Activated CD4-positive, alpha-beta T cell treated with anti-CD3 and anti-CD28 coated beads for 48 hours (primary cell): ENCODE results near the gene RFESD.

Experiments
- DNase-seq: peaks from one replicate; pipeline ENCODE4 v3.0.0-alpha.2; 2020

RFESD gene

DNA sequence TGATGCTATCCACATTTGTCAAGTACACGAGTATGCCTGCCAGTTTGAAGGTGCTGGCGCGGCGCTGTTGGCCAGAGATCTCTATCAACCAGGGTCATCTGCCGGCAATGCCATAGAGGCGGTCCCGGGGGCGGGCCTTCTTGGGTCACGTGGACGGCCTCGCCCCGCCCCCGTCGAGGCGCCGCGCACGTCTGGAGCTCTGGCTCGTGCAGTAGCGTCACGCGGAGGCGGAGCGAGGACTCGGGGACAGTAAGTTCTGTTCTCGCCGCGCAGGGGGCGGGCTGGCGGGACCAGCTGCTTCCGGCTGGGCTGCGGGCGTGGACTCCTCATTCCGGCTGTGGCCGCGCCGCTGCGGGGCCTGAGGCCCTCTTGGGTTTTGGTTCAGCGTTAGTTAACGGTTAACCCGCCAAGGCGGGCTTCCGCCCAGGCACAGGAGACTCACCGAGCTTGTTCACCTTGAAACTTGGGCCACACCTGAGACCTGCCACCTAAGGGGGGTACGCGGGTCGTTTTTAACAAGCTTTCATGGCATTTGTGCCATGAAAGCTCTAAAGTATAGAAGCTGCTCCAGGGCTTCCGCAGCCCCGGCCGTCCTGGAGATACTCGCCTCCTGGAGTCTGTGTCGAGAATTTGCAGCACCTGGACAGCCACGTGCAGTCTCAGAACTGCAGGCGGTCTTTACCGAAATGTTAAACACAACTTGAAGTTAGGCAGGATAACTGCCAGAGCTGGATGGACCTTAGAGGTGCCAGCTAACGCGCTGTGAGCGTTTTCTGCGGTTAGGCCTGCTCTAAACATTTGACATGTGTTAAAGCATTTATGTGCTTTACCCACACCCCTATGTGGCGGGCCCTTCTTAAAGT is at the start of gene RFESD:
Gene RFESD (plus strand): TSS at position 209 of the 863 bp plus-strand sequence. CDS start 5,495 bp downstream, outside the sequence.
- DNase-seq: peak; percentile 98

DNA sequence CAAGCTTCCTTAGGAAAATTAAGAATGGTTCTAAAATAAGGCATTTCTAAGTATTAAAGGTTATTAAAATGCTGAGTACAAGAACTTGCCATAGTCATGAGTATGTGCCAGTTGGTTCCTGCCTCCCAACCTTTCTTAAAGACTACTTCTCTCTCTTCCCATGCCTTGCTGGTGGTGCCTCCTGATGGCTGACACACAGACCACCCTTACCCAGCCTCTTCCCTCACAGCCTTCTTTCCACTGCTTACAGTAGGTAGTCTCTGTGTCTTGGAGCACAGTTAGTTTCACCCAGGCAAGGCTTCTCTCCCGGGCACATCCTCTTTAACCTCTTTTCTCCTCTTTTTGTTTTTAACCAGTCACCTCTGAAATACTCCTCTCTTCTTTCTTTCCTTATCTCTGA is 47.3 kb upstream of the RFESD start:
- no peak for DNase-seq

DNA sequence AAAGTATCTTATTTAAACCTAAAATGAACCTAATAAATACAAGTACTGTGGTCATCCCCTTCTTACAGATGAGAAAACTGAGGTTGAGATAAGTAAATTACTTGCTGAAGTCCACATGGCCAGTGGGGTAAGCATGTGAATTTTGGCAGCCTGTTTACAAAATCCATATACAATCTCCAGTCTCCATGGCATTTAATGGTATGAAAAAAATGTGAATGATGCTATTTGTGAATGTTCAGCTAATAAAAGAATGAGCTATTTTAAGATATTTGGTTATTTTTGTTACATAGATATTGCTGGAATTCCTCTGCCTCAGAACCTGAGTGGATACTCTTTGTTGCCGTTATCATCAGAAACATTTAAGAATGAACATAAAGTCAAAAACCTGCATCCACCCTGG is 46.0 kb upstream of the RFESD start:
- DNase-seq: no peak

- DNase-seq: no peak
These were observed 40.8 kb upstream of the RFESD start for GRCh38 chr5:95605786-95606185.

- DNase-seq: no peak
These were observed 40.2 kb upstream of the RFESD start for GRCh38 chr5:95606419-95606818.

GRCh38 chr5:95609711-95610110 is 36.9 kb upstream of the RFESD start:
- DNase-seq: no peak

GRCh38 chr5:95610546-95610945 is 36.0 kb upstream of the RFESD start:
- no peak for DNase-seq

DNA sequence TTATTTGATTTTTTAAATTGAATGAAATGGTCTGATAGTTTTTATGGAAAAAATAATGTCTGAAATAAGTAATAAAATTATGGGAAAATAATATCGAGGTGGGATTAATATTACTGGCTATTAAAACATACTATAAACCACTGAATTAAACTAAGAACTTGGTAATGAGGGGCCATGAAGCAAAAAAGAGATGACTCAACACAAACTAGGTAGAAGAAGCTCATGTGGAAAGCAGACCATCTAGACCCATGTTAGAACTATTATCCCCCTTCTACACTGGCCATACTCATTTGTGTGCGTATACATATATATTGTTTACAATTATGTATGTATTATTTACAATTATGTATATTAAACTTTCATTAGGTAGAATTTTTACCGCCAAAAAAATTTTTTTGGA is 35.2 kb upstream of the RFESD start:
- no peak for DNase-seq

DNA sequence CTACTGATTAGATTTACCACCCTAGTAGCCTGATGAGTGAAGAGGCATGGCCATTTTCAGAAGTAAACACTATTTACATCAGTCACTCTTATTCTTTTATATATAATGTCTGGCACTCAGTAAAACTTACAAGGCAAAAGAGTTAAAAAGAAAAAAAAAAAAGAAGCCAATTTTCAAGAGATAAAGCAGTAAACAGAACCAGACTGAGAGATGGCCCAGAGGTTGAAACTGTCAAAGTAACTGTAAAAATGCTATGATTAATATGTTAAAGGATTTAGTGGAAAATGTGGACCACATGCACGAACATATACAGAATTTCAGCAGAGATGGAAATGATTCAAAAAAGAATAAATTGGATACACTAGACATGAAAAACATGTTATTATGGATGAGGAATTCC is 33.1 kb upstream of the RFESD start:
- DNase-seq: no peak

DNA sequence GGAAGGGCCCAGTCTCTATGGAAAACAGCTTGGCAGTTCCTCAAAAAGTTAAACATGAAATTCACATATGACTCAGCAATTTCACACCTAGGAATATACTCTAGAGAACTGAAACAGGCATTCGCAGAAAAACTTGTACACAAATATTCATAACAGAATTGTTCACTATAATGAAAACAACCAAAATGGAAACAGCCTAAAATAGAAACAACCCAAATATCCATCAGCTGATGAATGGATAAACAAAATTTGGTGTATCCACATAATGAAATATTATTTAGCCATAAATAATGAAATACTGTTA is 31.5 kb upstream of the RFESD start:
- DNase-seq: no peak

GRCh38 chr5:95617057-95617456 is 29.5 kb upstream of the RFESD start:
- DNase-seq: no peak

- DNase-seq: no peak
These were observed 27.5 kb upstream of the RFESD start for GRCh38 chr5:95619096-95619495.

GRCh38 chr5:95619514-95620029 is 27.0 kb upstream of the RFESD start:
- peak; percentile 9 for DNase-seq

DNA sequence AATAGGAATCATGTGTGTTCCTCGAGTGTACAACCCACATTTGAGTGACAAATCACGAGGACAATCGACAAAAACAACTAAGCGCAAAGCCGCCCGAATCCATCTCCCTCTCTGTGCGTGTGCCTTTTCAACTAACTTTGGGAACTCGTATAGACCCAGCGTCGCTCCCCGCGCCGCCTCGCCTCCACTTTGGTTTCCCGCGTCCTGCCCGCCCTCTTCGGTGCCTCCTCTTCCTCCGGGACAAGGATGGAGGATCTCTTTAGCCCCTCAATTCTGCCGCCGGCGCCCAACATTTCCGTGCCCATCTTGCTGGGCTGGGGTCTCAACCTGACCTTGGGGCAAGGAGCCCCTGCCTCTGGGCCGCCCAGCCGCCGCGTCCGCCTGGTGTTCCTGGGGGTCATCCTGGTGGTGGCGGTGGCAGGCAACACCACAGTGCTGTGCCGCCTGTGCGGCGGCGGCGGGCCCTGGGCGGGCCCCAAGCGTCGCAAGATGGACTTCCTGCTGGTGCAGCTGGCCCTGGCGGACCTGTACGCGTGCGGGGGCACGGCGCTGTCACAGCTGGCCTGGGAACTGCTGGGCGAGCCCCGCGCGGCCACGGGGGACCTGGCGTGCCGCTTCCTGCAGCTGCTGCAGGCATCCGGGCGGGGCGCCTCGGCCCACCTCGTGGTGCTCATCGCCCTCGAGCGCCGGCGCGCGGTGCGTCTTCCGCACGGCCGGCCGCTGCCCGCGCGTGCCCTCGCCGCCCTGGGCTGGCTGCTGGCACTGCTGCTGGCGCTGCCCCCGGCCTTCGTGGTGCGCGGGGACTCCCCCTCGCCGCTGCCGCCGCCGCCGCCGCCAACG is 26.3 kb upstream of the RFESD start, which contains the start of gene GPR150:
Gene GPR150 (plus strand): TSS at position 58 of the 840 bp plus-strand sequence. CDS start 189 bp downstream, at position 247.
- peak; percentile 75 for DNase-seq

DNA sequence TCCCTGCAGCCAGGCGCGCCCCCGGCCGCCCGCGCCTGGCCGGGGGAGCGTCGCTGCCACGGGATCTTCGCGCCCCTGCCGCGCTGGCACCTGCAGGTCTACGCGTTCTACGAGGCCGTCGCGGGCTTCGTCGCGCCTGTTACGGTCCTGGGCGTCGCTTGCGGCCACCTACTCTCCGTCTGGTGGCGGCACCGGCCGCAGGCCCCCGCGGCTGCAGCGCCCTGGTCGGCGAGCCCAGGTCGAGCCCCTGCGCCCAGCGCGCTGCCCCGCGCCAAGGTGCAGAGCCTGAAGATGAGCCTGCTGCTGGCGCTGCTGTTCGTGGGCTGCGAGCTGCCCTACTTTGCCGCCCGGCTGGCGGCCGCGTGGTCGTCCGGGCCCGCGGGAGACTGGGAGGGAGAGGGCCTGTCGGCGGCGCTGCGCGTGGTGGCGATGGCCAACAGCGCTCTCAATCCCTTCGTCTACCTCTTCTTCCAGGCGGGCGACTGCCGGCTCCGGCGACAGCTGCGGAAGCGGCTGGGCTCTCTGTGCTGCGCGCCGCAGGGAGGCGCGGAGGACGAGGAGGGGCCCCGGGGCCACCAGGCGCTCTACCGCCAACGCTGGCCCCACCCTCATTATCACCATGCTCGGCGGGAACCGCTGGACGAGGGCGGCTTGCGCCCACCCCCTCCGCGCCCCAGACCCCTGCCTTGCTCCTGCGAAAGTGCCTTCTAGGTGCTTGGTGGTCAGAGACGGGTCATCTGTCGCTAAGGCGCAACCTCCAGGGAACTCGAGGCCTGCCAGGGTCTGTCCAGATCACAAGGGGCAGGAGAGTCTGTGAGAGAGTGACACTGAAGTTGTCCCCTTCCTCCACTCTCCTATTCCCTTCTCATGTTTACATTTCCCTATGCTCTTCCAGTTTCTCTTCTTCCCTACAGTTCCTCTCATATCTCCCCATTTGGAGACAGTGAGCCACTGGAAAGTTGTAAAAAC is 25.4 kb upstream of the RFESD start:
- peak; percentile 58 for DNase-seq

- DNase-seq: no peak
These were observed 24.5 kb upstream of the RFESD start for GRCh38 chr5:95621839-95622629.

GRCh38 chr5:95623706-95624105 is 22.9 kb upstream of the RFESD start:
- no peak for DNase-seq

DNA sequence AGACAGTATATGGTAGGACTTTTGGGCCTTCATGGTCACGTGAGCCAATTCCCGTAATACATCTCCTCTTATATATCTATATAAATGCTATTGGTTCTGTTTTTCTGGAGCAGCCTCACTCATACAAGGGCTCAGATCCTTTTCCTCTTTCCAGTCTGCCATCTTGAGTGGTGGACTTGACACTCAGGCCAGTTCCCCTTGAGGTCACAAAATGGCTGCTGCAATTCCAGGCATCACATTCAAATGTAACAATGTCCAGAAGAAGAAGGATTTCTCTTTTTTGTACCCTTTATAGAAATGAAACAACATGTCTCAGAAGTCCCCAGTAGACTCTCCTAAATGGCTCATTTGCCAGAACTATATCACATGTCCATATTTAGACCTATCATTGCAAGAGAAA is 22.2 kb upstream of the RFESD start:
- DNase-seq: no peak

DNA sequence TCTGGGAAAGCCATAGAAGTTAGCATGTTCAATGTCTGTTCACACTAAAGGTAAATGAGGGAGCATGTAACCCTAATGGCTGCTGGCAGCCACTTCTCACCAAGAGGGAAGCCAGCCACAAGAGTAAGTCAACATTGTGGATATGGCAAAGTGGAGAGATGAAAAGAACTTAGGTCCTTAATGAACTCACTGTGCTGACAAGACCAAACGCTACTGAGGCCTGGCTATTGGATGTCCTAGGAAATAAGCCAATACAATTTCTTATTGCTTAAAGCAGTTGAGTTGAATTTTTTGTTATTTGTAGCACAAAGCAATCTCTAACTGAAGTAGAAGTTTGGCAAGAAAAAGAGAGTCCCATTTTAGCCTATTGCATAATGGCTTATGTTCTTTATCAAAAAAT is 19.9 kb upstream of the RFESD start:
- DNase-seq: no peak

GRCh38 chr5:95627971-95628810 is 18.4 kb upstream of the RFESD start:
- no peak for DNase-seq

DNA sequence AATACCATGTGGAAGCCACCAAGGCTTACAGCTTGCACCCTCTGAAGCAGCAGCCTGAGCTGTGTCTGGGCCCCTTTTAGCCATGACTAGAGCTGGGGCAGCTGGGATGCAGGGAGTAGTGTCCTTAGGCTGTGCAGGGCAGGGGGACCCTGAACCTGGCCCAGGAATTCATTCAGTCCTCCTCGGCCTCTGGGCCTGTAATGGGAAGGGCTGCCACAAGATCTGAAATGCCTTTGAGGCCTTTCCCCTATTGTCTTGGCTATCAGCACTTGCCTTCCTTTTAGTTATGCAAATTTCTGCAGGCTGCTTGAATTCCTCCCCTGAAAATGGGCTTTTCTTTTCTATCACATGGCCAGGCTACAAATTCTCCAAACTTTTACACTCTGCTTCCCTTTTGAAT is 17.6 kb upstream of the RFESD start:
- no peak for DNase-seq
